Liver (tissue), 3 donors: ENCODE results near the gene CREM.

Source experiments
- ATF3 ChIP-seq: IDR thresholded peaks from 2 replicates; pipeline ENCODE4 v1.6.1; 2016; ENCODE audit warnings: antibody characterized with exemption
- EGR1 ChIP-seq, 2 donors: IDR thresholded peaks; 2 replicates each; pipeline ENCODE4 v1.6.1; 2016 to 2018; ENCODE audit warnings: antibody characterized with exemption in 2 of 2, low read depth in 2 of 2
- HNF4A ChIP-seq, 2 donors: conservative IDR thresholded peaks; 2 replicates each; pipeline ENCODE4 v1.6.1; 2016; ENCODE audit warnings: antibody characterized with exemption in 2 of 2, mild to moderate bottlenecking in 2 of 2
- JUND ChIP-seq, 2 donors: IDR thresholded peaks; 2 replicates each; pipeline ENCODE4 v1.6.1; 2016; ENCODE audit warnings: antibody characterized with exemption in 2 of 2
- NR2F2 ChIP-seq: IDR thresholded peaks from 2 replicates; pipeline ENCODE4 v1.6.1; 2016; ENCODE audit warnings: antibody characterized with exemption
- RAD21 ChIP-seq, 2 donors: IDR thresholded peaks; 2 replicates each; pipeline ENCODE4 v1.6.1; 2016; ENCODE audit warnings: antibody characterized with exemption in 2 of 2, mild to moderate bottlenecking in 2 of 2
- SP1 ChIP-seq: IDR thresholded peaks from 2 replicates; pipeline ENCODE4 v1.6.1; 2018; ENCODE audit warnings: antibody characterized with exemption, mild to moderate bottlenecking
- TAF1 ChIP-seq: conservative IDR thresholded peaks from 2 replicates; pipeline ENCODE4 v1.6.1; 2016; ENCODE audit warnings: antibody characterized with exemption, mild to moderate bottlenecking
- YY1 ChIP-seq: IDR thresholded peaks from 2 replicates; pipeline ENCODE4 v1.6.1; 2016; ENCODE audit warnings: antibody characterized with exemption, mild to moderate bottlenecking
- TF ChIP-seq, protein P1 (sequence below): fragments of 150-350 bp; IDR thresholded peaks from 2 replicates; pipeline ENCODE4 v1.5.1; 2017; ENCODE audit warnings: improper control_type of control experiment, low read depth, low read length; ENCODE audit not compliant: missing input control
- TF ChIP-seq, protein P2 (sequence below): IDR thresholded peaks from 2 replicates; pipeline ENCODE4 v1.6.1; 2016; ENCODE audit warnings: antibody characterized with exemption
- TF ChIP-seq, protein P3 (sequence below): IDR thresholded peaks from 2 replicates; pipeline ENCODE4 v1.6.1; 2016; ENCODE audit warnings: antibody characterized with exemption
- donor health status: healthy.
- donor health status: healthy.

- TF ChIP-seq YY1 (no peak), JUND (IDR thresholded peaks at IDR 0.05) (no peak), SP1 (no peak), TAF1 (no peak), ATF3 (no peak), HNF4A (conservative IDR thresholded peaks at IDR 0.05) (no peak), EGR1 (IDR thresholded peaks at IDR 0.05; ENCODE audit: low read depth in 2 of 2) (no peak), NR2F2 (no peak), RAD21 (IDR thresholded peaks at IDR 0.05) (no peak)
- TF ChIP-seq, protein P1, sequence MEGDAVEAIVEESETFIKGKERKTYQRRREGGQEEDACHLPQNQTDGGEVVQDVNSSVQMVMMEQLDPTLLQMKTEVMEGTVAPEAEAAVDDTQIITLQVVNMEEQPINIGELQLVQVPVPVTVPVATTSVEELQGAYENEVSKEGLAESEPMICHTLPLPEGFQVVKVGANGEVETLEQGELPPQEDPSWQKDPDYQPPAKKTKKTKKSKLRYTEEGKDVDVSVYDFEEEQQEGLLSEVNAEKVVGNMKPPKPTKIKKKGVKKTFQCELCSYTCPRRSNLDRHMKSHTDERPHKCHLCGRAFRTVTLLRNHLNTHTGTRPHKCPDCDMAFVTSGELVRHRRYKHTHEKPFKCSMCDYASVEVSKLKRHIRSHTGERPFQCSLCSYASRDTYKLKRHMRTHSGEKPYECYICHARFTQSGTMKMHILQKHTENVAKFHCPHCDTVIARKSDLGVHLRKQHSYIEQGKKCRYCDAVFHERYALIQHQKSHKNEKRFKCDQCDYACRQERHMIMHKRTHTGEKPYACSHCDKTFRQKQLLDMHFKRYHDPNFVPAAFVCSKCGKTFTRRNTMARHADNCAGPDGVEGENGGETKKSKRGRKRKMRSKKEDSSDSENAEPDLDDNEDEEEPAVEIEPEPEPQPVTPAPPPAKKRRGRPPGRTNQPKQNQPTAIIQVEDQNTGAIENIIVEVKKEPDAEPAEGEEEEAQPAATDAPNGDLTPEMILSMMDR = no peak
- TF ChIP-seq, protein P2, sequence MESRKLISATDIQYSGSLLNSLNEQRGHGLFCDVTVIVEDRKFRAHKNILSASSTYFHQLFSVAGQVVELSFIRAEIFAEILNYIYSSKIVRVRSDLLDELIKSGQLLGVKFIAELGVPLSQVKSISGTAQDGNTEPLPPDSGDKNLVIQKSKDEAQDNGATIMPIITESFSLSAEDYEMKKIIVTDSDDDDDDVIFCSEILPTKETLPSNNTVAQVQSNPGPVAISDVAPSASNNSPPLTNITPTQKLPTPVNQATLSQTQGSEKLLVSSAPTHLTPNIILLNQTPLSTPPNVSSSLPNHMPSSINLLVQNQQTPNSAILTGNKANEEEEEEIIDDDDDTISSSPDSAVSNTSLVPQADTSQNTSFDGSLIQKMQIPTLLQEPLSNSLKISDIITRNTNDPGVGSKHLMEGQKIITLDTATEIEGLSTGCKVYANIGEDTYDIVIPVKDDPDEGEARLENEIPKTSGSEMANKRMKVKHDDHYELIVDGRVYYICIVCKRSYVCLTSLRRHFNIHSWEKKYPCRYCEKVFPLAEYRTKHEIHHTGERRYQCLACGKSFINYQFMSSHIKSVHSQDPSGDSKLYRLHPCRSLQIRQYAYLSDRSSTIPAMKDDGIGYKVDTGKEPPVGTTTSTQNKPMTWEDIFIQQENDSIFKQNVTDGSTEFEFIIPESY = no peak
- TF ChIP-seq, protein P3, sequence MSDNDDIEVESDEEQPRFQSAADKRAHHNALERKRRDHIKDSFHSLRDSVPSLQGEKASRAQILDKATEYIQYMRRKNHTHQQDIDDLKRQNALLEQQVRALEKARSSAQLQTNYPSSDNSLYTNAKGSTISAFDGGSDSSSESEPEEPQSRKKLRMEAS = no peak
Observed at GRCh38 chr10:35136263-35136815, 9.7 kb downstream of the CREM start.
